ENCODE measurements around the gene IMPDH1. TPM values are rescaled to one million over a fixed set of nuclear protein-coding genes. Genes with fewer than 3 reads are reported as not detected.

IMPDH1 gene
- total and polyA plus RNA-seq, 9 of the 15 experiments (the other 6 are each of a cell fraction or from before 2014, with no cell fraction given), result 0.80 to 118 (median 64.3) TPM

DNA sequence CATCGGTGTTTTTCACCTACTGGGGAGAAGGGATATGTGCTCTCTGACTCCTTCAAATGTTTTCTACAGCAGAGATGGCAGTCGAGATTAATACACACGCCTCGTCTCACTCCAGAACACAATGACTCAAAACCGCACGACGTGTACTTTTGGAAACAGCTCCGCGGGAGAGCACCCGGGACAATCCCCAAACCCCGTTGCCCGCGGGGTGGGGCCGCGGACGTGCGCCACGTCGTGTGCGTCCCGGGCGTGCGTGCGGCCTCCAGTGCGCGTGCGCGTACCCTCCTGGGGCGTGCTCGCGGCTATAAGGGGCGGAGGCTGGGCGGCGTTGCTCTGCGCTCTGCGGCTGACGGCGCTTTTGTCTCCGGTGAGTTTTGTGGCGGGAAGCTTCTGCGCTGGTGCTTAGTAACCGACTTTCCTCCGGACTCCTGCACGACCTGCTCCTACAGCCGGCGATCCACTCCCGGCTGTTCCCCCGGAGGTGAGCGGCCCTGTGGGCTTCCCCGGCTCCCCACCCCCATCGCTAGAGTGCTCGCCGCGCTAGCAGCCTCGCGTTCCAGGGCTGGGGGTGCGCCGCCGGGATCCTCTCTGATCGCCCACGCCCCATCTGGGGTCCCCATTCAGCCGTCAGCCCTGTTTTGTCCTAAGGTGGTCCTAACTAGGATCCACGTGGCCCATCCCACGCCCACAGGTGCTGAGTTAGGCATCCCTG, 45.9 kb upstream of the IMPDH1 start, which contains the start of gene HILPDA (continued):
- TF ChIP-seq COPS2 (conservative IDR thresholded peaks at IDR 0.05), result no peak
- 0 out of 2 replicates have a peak, but pooled peaks have one; percentile 37 for TF ChIP-seq SIN3B (IDR thresholded peaks at IDR 0.05; ENCODE audit: low read depth)
- no peak for TF ChIP-seq ZNF589 (CRISPR knock-in tag; IDR thresholded peaks at IDR 0.05; ENCODE audit: low read depth)
- no peak for TF ChIP-seq ZNF274 (IDR thresholded peaks at IDR 0.05; ENCODE audit: borderline replicate concordance, low read depth, low read length)
- TF ChIP-seq JUND (IDR thresholded peaks at IDR 0.05; ENCODE audit: borderline replicate concordance, low read depth, low read length), result peak; percentile 80
- TF ChIP-seq JUND (tag; IDR thresholded peaks at IDR 0.05; ENCODE audit: borderline replicate concordance, low read depth, low read length), result peak; percentile 52; the same call in 1 of the 3 replicates
- TF ChIP-seq, protein P1, sequence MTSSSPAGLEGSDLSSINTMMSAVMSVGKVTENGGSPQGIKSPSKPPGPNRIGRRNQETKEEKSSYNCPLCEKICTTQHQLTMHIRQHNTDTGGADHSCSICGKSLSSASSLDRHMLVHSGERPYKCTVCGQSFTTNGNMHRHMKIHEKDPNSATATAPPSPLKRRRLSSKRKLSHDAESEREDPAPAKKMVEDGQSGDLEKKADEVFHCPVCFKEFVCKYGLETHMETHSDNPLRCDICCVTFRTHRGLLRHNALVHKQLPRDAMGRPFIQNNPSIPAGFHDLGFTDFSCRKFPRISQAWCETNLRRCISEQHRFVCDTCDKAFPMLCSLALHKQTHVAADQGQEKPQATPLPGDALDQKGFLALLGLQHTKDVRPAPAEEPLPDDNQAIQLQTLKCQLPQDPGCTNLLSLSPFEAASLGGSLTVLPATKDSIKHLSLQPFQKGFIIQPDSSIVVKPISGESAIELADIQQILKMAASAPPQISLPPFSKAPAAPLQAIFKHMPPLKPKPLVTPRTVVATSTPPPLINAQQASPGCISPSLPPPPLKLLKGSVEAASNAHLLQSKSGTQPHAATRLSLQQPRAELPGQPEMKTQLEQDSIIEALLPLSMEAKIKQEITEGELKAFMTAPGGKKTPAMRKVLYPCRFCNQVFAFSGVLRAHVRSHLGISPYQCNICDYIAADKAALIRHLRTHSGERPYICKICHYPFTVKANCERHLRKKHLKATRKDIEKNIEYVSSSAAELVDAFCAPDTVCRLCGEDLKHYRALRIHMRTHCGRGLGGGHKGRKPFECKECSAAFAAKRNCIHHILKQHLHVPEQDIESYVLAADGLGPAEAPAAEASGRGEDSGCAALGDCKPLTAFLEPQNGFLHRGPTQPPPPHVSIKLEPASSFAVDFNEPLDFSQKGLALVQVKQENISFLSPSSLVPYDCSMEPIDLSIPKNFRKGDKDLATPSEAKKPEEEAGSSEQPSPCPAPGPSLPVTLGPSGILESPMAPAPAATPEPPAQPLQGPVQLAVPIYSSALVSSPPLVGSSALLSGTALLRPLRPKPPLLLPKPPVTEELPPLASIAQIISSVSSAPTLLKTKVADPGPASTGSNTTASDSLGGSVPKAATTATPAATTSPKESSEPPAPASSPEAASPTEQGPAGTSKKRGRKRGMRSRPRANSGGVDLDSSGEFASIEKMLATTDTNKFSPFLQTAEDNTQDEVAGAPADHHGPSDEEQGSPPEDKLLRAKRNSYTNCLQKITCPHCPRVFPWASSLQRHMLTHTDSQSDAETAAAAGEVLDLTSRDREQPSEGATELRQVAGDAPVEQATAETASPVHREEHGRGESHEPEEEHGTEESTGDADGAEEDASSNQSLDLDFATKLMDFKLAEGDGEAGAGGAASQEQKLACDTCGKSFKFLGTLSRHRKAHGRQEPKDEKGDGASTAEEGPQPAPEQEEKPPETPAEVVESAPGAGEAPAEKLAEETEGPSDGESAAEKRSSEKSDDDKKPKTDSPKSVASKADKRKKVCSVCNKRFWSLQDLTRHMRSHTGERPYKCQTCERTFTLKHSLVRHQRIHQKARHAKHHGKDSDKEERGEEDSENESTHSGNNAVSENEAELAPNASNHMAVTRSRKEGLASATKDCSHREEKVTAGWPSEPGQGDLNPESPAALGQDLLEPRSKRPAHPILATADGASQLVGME (CRISPR knock-in tag; IDR thresholded peaks at IDR 0.05), result peak; percentile 75; the same call in 1 of the 2 replicates
- TF ChIP-seq MCM2 (IDR thresholded peaks at IDR 0.05; ENCODE audit: low read depth), result no peak
- peak; percentile 51; the same call in 1 of the 2 replicates for TF ChIP-seq KDM2B (CRISPR knock-in tag; IDR thresholded peaks at IDR 0.05)
- no peak for TF ChIP-seq ZNF134 (CRISPR knock-in tag; conservative IDR thresholded peaks at IDR 0.05)
- TF ChIP-seq, protein P2, sequence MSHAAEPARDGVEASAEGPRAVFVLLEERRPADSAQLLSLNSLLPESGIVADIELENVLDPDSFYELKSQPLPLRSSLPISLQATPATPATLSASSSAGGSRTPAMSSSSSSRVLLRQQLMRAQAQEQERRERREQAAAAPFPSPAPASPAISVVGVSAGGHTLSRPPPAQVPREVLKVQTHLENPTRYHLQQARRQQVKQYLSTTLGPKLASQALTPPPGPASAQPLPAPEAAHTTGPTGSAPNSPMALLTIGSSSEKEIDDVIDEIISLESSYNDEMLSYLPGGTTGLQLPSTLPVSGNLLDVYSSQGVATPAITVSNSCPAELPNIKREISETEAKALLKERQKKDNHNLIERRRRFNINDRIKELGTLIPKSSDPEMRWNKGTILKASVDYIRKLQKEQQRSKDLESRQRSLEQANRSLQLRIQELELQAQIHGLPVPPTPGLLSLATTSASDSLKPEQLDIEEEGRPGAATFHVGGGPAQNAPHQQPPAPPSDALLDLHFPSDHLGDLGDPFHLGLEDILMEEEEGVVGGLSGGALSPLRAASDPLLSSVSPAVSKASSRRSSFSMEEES (CRISPR knock-in tag; IDR thresholded peaks at IDR 0.05), result no peak
- TF ChIP-seq POLR3A (IDR thresholded peaks at IDR 0.05; ENCODE audit: borderline replicate concordance, extremely low read depth, insufficient read depth, insufficient read length), result no peak
- peak; percentile 90 for TF ChIP-seq RBBP5 (IDR thresholded peaks at IDR 0.05; ENCODE audit: borderline replicate concordance, insufficient read depth, low read length, poor library complexity, severe bottlenecking)
- TF ChIP-seq HNRNPUL1 (IDR thresholded peaks at IDR 0.05; ENCODE audit: low read length), result no peak
- TF ChIP-seq DACH1 (IDR thresholded peaks at IDR 0.05; ENCODE audit: partially characterized antibody), result no peak
- TF ChIP-seq ESRRB (CRISPR knock-in tag; IDR thresholded peaks at IDR 0.05; ENCODE audit: borderline replicate concordance), result no peak
- TF ChIP-seq PCBP1 (IDR thresholded peaks at IDR 0.05; ENCODE audit: low read depth, low read length, poor library complexity, severe bottlenecking), result no peak
- TF ChIP-seq ZNF586 (CRISPR knock-in tag; conservative IDR thresholded peaks at IDR 0.05), result no peak
- no peak for TF ChIP-seq TAF9B (IDR thresholded peaks at IDR 0.05; ENCODE audit: partially characterized antibody)
